ENCODE measurements around the gene RUBCNL.

DNA sequence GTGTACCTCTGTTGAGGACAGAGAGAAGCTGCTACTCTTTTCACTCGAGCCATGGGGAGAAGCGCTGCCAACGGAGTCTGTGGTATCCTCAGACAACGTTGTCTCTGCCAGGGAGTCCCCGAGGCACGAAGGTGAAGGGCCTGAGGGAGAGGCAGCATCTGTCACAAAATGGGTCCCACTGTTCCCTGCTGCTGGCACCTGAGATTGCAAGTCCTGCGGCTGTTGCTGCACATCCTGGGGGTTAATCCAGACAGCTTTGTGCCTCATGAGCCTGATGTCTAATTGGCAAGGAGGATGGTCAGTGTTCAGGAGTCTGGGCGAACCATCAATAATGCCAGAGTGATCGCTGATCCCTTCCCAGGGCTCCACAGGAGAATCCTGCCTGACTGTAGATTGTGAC lies 15.0 kb downstream of the RUBCNL start:
- no peak for TF ChIP-seq JUND (IDR thresholded peaks at IDR 0.05)
- TF ChIP-seq, protein P1, sequence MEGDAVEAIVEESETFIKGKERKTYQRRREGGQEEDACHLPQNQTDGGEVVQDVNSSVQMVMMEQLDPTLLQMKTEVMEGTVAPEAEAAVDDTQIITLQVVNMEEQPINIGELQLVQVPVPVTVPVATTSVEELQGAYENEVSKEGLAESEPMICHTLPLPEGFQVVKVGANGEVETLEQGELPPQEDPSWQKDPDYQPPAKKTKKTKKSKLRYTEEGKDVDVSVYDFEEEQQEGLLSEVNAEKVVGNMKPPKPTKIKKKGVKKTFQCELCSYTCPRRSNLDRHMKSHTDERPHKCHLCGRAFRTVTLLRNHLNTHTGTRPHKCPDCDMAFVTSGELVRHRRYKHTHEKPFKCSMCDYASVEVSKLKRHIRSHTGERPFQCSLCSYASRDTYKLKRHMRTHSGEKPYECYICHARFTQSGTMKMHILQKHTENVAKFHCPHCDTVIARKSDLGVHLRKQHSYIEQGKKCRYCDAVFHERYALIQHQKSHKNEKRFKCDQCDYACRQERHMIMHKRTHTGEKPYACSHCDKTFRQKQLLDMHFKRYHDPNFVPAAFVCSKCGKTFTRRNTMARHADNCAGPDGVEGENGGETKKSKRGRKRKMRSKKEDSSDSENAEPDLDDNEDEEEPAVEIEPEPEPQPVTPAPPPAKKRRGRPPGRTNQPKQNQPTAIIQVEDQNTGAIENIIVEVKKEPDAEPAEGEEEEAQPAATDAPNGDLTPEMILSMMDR (IDR thresholded peaks at IDR 0.05; ENCODE audit: low read depth, low read length, missing input control), result no peak
- TF ChIP-seq GABPA (IDR thresholded peaks at IDR 0.05 in 1 of 2, conservative IDR thresholded peaks at IDR 0.05 in 1 of 2), result no peak

All from liver (tissue), 3 donors.